ENCODE results near the gene PLCB1. TPM values are rescaled to one million over a fixed set of nuclear protein-coding genes. Genes with fewer than 3 reads are reported as not detected.

Gene PLCB1
- total RNA-seq, 1 donor = 14.6 TPM

- Histone ChIP-seq H3K9me3 (ENCODE audit: low read depth, low read length) (no peaks in the 10 kb centered on the region), H3K4me3 (ENCODE audit: low read length) (no peak overlapping the region), H3K27me3 (ENCODE audit: insufficient read depth, low read length) (no peaks in the 10 kb centered on the region), H3K4me1 (ENCODE audit: insufficient read depth, low read length) (peaks cover 6% of the 10 kb centered on the region)
Measured at GRCh38 chr20:8162610-8163009, 30.5 kb downstream of the PLCB1 start.

GRCh38 chr20:8163543-8163942, 31.5 kb downstream of the PLCB1 start:
- Histone ChIP-seq H3K9me3 (ENCODE audit: low read depth, low read length) (no peaks in the 10 kb centered on the region), H3K4me1 (ENCODE audit: insufficient read depth, low read length) (peaks cover 6% of the 10 kb centered on the region), H3K4me3 (ENCODE audit: low read length) (no peak overlapping the region), H3K27me3 (ENCODE audit: insufficient read depth, low read length) (no peaks in the 10 kb centered on the region)

GRCh38 chr20:8166730-8167129, 34.7 kb downstream of the PLCB1 start:
- Histone ChIP-seq H3K27me3 (ENCODE audit: insufficient read depth, low read length) (no peaks in the 10 kb centered on the region), H3K4me1 (ENCODE audit: insufficient read depth, low read length) (peaks cover under 1% of the 10 kb centered on the region), H3K4me3 (ENCODE audit: low read length) (no peak overlapping the region), H3K9me3 (ENCODE audit: low read depth, low read length) (no peaks in the 10 kb centered on the region)

- Histone ChIP-seq H3K4me1 (ENCODE audit: insufficient read depth, low read length) (no peaks in the 10 kb centered on the region), H3K4me3 (ENCODE audit: low read length) (no peak overlapping the region), H3K9me3 (ENCODE audit: low read depth, low read length) (no peaks in the 10 kb centered on the region), H3K27me3 (ENCODE audit: insufficient read depth, low read length) (no peaks in the 10 kb centered on the region)
Measured at GRCh38 chr20:8168785-8169288, 36.8 kb downstream of the PLCB1 start.

GRCh38 chr20:8170921-8171320, 38.9 kb downstream of the PLCB1 start:
- H3K27me3 ChIP-seq (ENCODE audit: insufficient read depth, low read length) = no peaks in the 10 kb centered on the region
- H3K9me3 ChIP-seq (ENCODE audit: low read depth, low read length) = no peaks in the 10 kb centered on the region
- H3K4me1 ChIP-seq (ENCODE audit: insufficient read depth, low read length) = no peaks in the 10 kb centered on the region
- no peak overlapping the region for H3K4me3 ChIP-seq (ENCODE audit: low read length)

GRCh38 chr20:8172191-8172590, 40.1 kb downstream of the PLCB1 start:
- Histone ChIP-seq H3K4me1 (ENCODE audit: insufficient read depth, low read length) (no peaks in the 10 kb centered on the region), H3K9me3 (ENCODE audit: low read depth, low read length) (no peaks in the 10 kb centered on the region), H3K4me3 (ENCODE audit: low read length) (no peak overlapping the region), H3K27me3 (ENCODE audit: insufficient read depth, low read length) (no peaks in the 10 kb centered on the region)

GRCh38 chr20:8175741-8176675, 43.9 kb downstream of the PLCB1 start:
- Histone ChIP-seq H3K9me3 (ENCODE audit: low read depth, low read length) (no peaks in the 10 kb centered on the region), H3K4me1 (ENCODE audit: insufficient read depth, low read length) (no peaks in the 10 kb centered on the region), H3K27me3 (ENCODE audit: insufficient read depth, low read length) (no peaks in the 10 kb centered on the region), H3K4me3 (ENCODE audit: low read length) (no peak overlapping the region)

- no peak overlapping the region for H3K4me3 ChIP-seq (ENCODE audit: low read length)
- no peaks in the 10 kb centered on the region for H3K27me3 ChIP-seq (ENCODE audit: insufficient read depth, low read length)
- H3K4me1 ChIP-seq (ENCODE audit: insufficient read depth, low read length) = no peaks in the 10 kb centered on the region
- H3K9me3 ChIP-seq (ENCODE audit: low read depth, low read length) = no peaks in the 10 kb centered on the region
Measured at GRCh38 chr20:8183526-8183925, 51.5 kb downstream of the PLCB1 start.

- Histone ChIP-seq H3K9me3 (ENCODE audit: low read depth, low read length) (no peaks in the 10 kb centered on the region), H3K27me3 (ENCODE audit: insufficient read depth, low read length) (no peaks in the 10 kb centered on the region), H3K4me3 (ENCODE audit: low read length) (no peak overlapping the region), H3K4me1 (ENCODE audit: insufficient read depth, low read length) (no peaks in the 10 kb centered on the region)
Measured at GRCh38 chr20:8187740-8188139, 55.7 kb downstream of the PLCB1 start.

GRCh38 chr20:8190043-8190880, 58.2 kb downstream of the PLCB1 start:
- no peak overlapping the region for H3K4me3 ChIP-seq (ENCODE audit: low read length)
- H3K9me3 ChIP-seq (ENCODE audit: low read depth, low read length) = peaks cover 11% of the 10 kb centered on the region
- no peaks in the 10 kb centered on the region for H3K27me3 ChIP-seq (ENCODE audit: insufficient read depth, low read length)
- no peaks in the 10 kb centered on the region for H3K4me1 ChIP-seq (ENCODE audit: insufficient read depth, low read length)

- H3K4me3 ChIP-seq (ENCODE audit: low read length) = no peak overlapping the region
- peaks cover 11% of the 10 kb centered on the region for H3K9me3 ChIP-seq (ENCODE audit: low read depth, low read length)
- no peaks in the 10 kb centered on the region for H3K27me3 ChIP-seq (ENCODE audit: insufficient read depth, low read length)
- no peaks in the 10 kb centered on the region for H3K4me1 ChIP-seq (ENCODE audit: insufficient read depth, low read length)
Measured at GRCh38 chr20:8194721-8195120, 62.7 kb downstream of the PLCB1 start.

GRCh38 chr20:8196096-8196495, 64.0 kb downstream of the PLCB1 start:
- Histone ChIP-seq H3K4me1 (ENCODE audit: insufficient read depth, low read length) (no peaks in the 10 kb centered on the region), H3K9me3 (ENCODE audit: low read depth, low read length) (peaks cover 11% of the 10 kb centered on the region), H3K4me3 (ENCODE audit: low read length) (no peak overlapping the region), H3K27me3 (ENCODE audit: insufficient read depth, low read length) (no peaks in the 10 kb centered on the region)

- H3K27me3 ChIP-seq (ENCODE audit: insufficient read depth, low read length) = no peaks in the 10 kb centered on the region
- no peaks in the 10 kb centered on the region for H3K4me1 ChIP-seq (ENCODE audit: insufficient read depth, low read length)
- no peaks in the 10 kb centered on the region for H3K9me3 ChIP-seq (ENCODE audit: low read depth, low read length)
- no peak overlapping the region for H3K4me3 ChIP-seq (ENCODE audit: low read length)
Measured at GRCh38 chr20:8200220-8200619, 68.2 kb downstream of the PLCB1 start.

GRCh38 chr20:8203366-8203765, 71.3 kb downstream of the PLCB1 start:
- no peaks in the 10 kb centered on the region for H3K27me3 ChIP-seq (ENCODE audit: insufficient read depth, low read length)
- H3K4me1 ChIP-seq (ENCODE audit: insufficient read depth, low read length) = no peaks in the 10 kb centered on the region
- H3K4me3 ChIP-seq (ENCODE audit: low read length) = no peak overlapping the region
- no peaks in the 10 kb centered on the region for H3K9me3 ChIP-seq (ENCODE audit: low read depth, low read length)

GRCh38 chr20:8205996-8206395, 73.9 kb downstream of the PLCB1 start:
- no peaks in the 10 kb centered on the region for H3K9me3 ChIP-seq (ENCODE audit: low read depth, low read length)
- H3K4me1 ChIP-seq (ENCODE audit: insufficient read depth, low read length) = no peaks in the 10 kb centered on the region
- no peak overlapping the region for H3K4me3 ChIP-seq (ENCODE audit: low read length)
- no peaks in the 10 kb centered on the region for H3K27me3 ChIP-seq (ENCODE audit: insufficient read depth, low read length)

Data from mononuclear cell (primary cell).